NCI-H446 treated with DMSO at 0.1 percent for 48 hours (cell line): Measurements from ENCODE around the gene PRIMA1.
"Not testable (repeated sequence)": the region's sequence is repeated elsewhere in the genome, so short reads cannot be mapped to it uniquely, and the experiment has no call there.

Source experiments
- DNase-seq: peaks from one replicate; lab custom pipeline; 2025; lab: John Stamatoyannopoulos, UW

The PRIMA1 gene, protein sequence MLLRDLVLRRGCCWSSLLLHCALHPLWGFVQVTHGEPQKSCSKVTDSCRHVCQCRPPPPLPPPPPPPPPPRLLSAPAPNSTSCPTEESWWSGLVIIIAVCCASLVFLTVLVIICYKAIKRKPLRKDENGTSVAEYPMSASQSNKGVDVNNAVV

DNA sequence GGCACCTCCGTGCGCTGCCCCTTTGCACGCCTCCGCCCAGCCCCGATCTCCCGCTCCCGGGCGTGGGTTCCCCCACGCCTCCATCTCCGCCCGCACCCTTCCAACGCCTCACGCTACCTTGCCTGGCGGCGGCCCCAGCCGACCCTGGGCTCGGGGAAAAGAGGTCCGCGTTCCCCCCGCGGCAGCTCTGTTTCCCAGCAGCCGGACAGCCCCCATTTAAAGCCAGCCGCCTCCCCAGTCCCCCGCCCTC, at the start of gene PRIMA1:
Gene PRIMA1 (minus strand): TSS at position 193 of the 250 bp plus-strand sequence. CDS start 767 bp downstream, outside the sequence.
- no peak for DNase-seq

DNA sequence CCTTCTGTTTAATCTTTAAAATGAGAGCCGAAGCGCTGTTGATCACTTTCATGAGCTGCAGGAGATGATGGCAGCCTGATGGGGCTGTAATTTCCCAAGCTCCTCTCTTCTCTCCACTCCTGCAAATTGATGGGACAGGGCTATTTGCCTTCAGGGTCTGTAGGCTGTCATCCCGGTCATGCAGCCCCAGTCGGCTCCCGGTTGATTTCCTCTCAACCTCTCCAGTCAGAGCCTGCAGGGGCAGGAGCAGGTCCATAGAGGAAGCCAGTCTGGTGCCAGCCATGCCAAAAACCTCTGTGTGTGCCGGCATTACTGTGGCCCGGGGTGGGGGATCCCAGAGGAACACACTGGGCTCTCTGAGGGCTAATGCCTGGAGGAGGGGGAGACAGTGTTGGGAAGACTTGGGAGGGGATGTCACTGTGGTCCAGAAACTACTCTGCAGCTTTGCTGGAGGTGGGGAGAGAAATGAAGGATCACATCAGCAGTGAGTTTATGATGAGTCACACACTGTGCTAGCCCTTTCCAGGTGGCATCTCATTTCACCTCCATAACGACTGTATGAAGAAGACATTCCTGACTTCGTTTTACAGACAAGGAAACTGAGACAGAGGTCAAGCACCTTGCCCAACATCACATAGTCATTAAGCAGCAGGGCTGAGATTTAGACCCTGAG, 46.5 kb upstream of the PRIMA1 start:
- no peak for DNase-seq

DNA sequence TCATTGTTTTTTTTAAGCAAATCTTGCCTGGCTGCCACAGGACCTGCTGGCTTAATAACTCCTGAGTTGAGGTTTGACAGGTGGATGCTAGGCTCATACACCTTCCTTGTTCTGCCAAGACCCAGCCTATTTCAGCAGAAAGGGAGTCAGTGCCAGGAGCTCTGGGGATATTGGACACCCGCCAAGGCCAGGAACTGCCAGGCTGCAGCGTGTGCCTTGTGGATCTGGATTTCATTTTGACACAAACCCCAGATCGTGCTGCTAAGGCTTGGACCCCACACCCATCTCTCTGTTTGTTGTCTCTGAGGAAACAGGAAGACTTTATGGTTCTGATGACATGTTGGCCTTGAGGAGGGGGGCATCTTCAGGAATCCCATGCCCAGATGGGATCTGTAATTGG, 44.4 kb upstream of the PRIMA1 start:
- DNase-seq = peak; percentile 77

DNA sequence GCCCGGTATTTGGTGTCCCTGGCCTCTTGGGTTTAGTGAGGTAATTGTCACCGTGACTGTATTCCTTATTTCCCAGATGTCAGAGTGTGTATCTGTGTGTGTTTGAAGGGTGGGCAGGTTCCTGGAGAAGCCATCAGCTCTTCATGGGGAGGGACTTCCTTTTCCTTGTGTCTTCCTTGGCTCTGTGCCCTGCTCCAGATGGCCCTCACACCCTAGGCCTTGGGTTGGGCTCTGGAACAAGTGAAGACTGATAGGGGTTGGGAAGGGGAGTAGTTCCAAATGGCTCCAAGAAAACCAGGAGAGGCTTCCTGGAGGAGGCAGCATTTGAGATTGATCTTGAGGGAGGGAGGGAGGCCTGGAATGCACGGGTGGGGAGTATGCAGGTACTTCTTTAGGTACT, 43.8 kb upstream of the PRIMA1 start:
- DNase-seq = peak; percentile 58

DNA sequence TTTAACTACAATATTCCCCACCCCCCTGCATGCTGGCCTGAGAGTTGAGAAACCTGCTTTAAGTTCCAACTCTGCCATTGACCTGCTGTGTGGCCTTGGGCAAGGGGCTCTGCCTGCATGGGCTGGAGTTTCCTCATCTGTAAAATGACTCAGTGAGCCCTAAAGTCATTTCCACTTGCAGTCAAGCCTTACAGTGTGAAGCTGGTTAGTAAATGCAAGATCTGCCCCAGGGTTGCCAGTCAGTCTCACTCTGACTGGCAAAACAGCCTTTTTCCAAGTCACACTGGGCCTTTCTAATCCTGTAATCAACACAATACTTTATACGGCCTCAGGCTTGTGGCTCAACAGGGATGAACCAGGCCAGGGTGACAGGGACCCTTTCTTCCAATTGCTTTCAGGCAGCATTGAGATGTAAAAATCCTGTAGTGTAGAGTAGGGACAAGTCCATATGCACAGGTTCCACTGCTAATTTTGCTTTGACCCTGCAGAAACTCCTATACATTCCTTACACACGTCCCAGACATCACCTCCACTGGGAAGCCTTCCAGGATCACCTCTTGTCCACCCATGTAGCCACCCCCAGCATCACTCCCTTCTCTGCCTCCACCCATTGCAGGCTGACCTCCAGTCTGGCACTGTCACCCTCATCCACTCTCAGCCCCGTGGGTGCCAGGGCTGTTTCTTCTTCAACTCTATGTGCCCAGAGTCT, 42.6 kb upstream of the PRIMA1 start:
- no peak for DNase-seq

DNA sequence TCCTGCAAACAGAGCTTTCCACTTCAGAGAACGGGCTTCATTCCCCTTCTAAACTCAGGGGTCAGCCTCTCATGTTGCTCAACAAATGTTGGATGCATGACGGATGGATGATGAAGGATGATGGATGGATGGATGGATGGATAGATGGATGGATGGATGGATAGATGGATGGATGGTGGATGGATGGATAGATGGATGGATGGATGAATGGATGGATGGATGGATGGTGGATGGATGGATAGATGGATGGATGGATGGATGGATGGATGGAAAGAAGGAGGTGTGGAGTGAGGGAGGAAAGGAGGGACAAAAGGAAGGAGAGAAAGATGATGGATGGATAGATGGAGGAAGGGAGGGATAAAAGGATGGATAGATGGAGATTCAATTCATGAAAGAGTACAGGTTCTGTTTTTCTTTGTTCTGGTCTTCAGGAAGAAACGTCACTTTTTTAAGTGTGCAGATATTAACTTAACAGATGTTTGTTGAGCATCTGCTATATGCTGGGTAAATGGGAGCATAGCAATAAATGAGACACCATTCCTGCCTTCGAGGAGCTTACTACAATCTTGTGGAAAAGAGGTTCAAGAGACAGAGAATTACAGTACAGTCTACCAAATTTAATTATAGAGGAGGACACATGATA, 41.7 kb upstream of the PRIMA1 start:
- no peak for DNase-seq

DNA sequence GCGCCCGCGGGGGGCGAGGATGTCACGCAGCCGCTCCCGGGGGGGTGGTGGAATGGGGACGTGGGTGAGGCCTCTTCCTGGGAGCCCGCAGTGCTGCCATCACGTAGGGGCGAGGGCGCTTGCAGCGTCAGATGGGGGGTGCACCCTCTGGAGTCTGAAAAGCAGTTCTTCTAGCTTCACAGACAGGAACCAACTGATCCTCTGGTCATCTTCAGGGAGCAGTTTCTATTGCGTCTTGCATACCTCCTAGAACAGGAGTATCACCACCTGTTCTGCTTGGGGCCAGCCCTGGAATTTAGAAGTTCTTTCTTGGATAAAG, 36.9 kb upstream of the PRIMA1 start:
- DNase-seq = no peak

DNA sequence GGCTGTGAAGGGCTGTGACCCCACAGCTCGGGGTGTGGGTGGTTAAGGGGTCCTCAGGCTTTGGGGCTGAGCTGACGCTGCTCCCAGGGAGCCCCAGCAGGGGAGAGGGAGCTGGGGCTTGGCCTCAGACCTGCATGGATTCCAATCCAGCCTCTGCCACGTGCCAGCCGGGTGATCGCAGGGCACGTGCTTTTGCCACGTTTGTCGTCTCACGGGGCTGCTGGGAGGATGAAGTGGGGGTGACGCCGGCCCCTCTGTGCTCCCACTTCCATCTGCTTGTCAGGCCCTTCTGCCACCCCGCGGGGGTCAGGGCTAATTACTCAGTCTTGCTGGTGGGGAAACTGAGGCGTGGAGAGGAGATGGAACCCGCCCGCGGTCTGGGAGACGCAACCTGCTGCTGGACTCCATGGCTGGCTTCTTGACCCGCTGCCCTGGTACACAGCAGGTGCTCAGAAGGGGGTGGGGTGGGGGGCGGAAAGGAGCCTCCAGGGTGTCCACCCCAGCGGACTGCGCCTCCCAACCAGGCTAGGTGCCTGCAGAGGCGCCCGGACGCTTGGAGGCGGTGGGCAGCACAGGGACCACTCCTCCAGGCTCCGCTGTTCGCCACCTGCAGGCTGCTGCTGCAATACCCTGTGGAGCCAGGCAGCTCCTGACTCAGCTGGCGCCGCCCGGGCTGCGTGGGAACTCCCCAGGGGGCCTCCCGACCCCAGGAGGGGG, 36.4 kb upstream of the PRIMA1 start:
- no peak for DNase-seq

DNA sequence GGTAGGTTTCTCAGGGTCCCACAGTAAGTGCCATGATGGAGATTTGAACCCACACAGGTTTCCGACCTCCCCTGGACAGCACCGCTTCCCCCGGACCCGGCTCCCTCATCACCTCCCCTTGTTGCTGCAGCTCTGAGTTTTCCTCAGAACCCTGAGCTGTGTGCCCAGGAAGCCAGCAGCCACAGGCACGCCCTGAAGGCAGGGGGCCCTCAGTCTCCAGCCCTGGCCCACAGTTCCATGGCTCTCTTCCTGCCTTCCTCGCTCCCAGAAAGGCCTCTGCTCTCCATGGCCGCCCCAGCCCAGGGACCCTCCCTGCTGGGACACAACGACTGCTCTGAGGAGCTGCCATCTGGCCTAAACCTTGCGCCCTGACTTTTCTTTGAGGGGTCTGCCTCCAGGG, 35.8 kb upstream of the PRIMA1 start:
- no peak for DNase-seq

DNA sequence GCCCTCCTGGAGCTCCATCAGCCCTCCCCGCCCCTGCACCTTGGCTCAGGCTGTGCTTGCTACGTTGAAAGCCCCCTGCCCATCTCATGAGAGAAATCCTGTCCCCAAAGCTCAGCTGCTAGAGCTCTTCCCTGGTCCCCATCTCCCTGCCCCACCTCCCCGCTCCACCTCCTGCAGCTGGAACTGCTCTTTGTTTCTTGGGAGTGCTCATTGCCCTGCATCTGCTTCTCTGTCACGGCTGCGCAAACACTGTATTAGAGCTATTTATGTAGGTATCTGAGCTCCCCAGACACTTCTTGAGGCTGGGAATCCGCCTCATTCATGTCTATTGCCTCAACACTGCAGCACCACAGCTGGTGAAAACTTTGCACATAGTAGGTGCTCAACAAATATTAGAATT, 32.8 kb upstream of the PRIMA1 start:
- no peak for DNase-seq

DNA sequence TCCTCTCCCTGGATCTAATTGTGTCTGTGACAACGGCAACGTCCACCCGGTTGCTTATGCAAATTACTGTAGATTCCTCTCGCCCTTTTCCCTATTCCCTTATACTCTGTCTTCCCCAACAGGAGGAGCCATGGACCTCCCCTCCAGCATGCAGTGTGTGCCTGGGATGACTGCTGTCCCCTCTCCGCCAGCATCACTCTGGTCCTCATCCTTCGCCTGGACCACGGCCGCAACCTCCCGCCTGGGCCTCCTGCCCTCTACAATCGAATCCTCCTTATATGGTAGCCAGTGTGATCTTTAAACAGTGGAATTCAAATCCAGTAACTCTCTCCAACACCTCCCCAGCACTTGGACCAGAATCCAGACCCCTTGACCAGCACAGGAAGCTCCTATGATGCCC, 30.6 kb upstream of the PRIMA1 start:
- DNase-seq = no peak

DNA sequence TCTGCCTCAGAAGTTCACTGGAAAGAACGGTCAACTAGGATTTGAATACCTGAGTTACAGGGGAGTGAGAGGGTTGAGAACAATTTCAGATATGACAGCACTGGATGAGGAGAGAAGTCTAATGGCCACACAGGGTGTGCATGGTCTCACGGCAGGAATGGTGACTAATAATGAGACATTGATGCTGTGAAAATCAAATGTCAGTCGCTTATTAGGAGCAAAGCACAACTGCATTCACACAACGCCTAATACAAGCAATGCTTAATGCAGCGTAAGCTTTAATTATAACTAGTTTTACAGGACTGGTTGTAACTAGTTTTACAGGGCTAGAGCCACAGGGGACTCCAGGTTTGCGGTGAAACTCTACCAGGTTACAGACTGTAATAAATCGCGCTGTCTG, 23.4 kb upstream of the PRIMA1 start:
- no peak for DNase-seq

DNA sequence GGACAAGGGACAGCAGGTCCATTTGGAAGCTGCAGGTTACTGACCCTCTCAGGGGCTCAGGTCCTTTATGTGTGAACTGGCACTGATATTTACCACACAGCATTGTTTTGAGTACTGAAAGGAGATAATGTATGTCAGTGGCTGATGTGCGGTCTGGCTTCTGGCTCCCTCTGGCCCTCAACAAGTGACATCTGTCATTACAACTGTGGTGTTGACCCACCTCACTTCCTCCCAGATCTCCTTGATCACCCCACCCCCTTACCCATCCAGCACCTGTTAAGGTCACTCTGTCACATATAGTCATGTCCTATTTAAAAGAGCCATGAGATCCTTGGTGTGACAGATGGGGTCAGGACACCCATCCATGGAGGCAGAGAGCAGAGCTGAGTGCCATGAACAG, 22.7 kb upstream of the PRIMA1 start:
- DNase-seq = no peak

DNA sequence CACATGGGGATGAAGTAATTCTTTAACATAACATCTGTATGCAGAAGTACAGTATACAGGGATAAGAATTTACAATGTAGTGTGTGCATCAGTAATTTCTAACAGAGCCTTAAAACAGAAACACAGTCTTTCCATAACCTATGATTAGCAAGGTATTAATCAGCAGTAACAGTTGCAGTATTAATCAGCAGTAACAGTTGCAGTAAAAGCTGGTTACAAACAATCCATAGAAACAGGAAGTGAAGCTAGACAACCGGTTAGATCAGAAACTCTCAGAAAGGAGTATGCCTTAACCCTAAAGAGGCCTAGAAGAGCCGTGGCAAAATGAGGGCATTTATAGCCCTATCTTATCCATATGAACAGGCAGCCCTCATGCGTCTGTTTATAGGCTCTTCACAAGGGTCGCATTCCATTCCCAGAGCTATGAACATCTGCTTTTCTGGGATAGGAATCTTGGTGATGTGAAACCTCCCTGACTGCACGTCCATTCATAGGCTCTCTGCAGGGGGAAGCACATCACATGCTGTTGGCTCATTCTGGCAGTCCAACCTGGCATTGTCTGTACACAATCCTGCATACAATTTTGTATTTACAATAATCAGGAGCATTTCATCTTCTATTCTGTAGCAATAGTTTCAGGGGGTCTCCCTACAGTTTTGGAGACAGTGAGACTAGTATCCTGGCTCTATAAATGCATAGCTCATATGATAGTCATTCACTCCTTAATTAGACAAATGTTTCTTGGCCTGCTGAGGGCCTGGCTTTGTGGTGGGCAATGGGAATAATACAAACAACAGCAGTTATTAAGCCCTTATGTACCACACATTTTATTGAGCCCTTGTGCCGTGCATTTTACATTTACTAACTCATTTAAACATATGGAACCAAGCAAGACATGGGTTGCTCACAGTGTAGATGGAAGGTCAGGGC, 21.5 kb upstream of the PRIMA1 start:
- not testable (repeated sequence) for DNase-seq

DNA sequence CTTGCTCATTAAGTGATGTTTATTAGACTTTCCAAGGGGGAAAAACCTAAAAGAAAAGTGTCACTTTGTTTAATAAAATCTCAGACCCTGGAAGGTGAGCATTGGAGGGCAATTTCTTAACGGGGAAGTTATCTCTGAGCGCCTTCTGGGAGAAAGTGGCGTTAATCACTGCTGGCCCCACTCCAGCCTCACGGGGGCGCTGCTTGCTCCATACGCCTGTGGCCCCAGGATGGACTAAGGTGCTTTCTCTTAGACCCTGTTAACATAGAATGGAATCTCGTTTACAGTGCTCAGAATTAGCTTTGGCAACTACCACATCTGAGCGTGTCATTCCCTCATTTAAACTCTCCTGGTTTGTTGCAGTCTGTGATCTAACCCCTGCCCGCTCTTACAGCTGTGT, 16.4 kb upstream of the PRIMA1 start:
- DNase-seq = no peak

DNA sequence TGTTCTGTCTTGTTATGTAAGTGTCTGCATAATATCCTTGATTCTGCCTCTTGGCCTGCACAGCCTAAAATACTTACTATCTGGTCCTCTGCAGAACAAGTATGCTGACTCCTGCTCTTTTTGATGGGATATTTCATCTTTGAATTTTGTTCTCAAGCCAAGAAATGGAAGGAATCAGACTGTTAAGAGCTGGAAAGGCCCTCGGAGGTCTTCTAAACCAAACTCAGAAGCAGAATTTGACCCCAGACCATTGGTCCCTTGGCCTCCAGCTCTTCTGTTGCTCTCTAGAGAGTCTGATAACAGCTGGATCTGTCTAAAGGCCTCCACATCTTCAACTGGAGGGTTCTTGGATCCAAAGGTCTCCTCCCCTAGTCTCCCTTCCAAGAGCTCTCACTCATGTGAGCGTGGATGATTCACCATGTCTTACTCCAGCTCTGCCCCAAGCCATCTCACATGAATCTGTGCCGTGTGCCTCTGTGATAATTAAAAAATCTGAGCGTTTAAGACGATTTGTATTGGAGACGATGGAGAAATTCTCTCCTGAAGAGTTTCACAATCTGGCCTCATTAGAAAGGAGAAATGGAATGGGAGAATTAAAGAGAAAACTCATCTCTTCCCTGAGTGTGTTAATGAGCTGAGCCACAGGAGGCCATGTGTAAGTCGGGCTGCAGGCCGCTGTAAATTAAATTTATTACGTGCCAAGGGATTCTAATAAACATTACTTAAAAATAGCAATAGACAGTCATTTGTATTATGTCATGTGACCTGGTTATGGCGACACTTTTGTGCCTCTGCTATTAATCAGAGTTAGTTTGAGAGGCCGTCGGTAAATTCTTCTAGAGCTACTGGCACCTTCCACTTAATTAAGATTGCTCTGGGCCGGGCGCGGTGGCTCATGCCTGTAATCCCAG, 15.4 kb upstream of the PRIMA1 start:
- no peak for DNase-seq

DNA sequence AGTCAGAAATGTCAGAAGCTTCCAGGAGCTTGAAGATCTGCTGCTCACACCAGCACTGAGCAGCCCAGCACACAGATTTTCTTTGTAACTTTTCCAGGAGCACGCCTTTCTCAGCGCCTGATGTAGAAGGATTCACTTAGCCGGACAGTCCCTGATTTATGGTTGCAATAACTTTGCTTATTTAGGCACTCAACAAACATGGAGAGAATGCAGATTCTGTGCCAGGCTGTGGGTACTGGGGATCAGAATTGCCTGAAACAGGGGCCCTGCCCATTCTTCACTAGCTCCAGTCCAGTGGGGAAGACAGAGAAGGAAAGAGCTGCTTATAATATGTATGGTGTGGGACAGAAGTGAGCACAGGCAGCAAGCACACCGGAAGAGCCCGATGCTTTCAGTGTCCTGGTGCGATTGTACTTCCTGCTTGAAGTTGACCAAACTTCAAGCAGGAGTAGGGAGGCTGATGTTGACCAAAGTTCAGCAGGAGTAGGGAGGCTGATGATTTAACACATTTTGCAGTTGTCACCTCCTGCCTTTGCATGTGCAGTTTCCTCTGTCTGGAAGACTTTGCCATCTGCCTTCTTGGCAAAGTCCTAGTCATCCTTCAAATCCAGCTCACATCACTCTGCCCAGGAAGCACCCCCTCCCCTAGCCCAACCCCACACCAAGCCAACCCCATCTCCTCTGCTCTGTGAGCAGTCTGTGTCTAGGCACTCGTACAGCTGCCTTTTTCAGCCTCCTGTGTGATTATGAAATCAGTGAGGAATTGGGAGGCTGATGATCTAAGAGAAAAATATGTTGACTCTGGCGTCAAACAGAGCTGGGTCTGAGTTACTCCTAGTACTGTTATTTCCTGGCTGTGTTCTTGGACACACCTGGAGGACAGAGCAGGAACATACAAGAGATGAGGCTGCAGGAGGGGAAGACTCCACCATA, 12.0 kb upstream of the PRIMA1 start:
- no peak for DNase-seq

DNA sequence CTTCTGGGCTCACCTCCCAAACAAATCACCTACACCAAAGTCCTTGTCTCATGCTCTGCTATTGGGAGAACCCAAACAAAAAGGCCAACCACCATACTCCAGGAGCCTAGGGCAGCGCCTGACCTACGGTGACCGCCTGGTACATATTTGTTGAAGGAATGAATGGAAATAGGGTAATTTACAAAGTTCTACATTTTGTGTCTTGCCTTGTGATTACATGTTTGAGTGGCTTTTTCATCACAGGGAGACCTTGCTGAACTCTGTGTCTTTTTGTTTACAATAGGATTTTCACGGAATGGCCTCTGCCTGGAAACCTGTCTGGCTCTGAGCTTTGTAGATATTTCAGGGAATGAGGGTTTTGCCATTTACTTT, 11.3 kb upstream of the PRIMA1 start:
- no peak for DNase-seq

DNA sequence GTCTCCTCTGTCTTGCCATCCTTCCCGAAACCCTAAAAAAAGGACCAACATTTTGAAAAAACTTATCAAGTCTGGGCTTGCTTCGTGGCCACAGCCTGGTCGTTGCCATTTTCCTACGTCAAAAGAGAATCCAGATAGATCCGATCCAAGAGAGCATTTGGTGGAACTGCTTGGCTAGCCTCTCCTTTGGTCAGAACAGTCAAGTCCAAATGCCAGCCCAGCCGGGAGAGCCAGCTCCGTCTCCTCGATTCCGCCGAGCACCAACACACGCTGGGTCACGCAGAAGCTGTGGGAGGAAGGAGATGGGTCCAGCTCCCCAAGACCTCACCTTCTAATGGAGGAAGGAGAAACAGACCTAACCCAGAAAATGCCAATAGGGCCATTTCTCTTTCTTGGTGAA, 9.3 kb upstream of the PRIMA1 start:
- DNase-seq = no peak

DNA sequence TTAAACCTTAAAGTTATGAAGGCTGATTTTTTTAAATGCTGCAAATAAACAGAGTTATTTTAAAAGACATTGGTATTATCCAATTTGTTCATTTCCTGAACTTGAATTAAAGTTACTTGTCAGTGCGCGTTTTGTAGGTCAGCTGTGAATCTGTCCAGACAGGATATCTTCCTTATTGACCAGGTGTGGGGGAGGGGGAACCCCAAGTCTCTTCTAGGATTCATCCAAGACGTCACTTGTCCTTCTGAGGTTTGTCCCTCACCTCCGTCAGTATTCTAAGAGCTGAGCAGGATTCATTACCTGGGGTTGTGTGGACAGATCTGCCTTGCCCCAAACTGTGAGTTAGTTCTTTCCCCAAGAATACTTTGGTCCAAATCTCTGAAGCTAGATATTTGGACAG, 8.8 kb upstream of the PRIMA1 start:
- no peak for DNase-seq
